Measurements from ENCODE around the gene SCARB1.

Gene SCARB1

DNA sequence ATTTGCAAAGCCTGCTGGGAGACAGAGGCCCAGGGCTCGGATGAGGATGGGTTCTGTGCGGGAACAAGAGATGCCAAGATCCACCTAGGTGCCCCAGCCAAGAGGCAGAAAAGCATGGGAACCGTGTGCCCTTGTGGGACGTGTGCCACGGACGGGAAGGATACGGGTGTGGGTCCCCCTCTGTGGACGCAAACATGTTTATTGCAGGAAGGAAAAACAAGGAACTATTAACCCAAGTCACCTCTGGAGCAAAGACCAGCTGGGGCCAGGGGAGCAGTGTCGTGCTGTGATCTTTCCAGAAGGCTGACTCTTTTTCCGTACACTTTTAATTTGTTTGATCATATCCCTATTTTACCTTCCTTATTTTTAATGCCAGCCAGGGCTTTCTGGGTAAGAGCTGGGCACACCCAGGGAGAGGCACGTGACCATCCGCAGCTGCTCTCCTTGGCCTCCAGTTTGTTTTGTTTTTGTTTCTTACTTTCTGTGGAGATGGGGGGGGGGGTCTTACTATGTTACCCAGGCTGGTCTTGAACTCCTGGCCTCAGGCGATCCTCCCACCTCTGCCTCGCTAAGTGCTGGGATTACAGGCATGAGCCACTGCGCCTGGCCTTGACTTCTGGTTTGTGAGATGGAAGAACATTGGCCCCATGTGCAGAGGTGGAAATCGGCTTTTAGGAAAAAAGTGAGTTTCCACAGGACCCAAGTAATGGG, 20.7 kb downstream of the SCARB1 start:
- no peak for DNase-seq (ENCODE audit: low spot score)

- DNase-seq (ENCODE audit: low spot score), result no peak
Observed at GRCh38 chr12:124842073-124842749, 21.5 kb downstream of the SCARB1 start.

- DNase-seq (ENCODE audit: low spot score), result no peak
Observed at GRCh38 chr12:124841558-124841945, 22.1 kb downstream of the SCARB1 start.

DNA sequence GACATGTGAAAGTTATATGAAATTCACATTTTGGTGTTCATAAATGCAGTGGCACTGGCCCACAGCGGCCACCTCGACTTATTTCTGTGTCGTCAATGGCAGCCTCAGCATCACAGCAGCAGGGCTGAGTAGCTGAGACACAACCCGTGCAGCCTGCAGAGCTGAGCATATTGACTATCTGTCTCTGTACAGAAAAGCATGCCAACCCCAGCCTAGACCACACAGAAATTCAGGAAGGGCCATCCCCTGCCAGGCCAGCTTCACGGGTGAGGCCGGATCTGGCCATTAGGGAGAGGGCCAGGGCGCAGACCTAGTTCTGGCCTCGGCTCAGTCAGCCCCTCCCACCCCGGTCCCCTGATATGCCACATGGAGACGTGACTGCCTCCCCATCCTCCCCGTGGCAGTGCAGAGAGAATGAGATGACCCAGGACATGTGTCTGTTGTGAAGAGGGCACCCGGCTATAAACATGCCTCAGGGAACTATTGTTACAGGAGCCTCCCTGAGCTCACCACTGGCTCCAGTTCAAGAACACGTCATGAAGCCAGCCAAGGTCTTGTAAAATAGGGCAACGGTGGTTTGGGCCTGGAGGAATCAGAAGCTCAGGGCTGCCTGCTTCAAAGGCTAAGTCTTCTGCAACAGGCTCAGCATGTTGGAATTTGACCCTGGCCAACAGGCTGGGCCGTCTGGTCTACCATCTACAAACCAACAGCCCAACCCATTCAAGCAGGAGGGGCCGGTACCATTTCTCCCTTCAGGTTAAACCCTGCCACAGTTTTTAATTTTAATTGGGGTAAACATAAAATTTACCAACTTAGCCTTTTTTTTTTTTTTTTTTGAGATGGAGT, 25.5 kb downstream of the SCARB1 start:
- peak; percentile 97 for DNase-seq (ENCODE audit: low spot score)

GRCh38 chr12:124837249-124837897, 26.3 kb downstream of the SCARB1 start:
- DNase-seq (ENCODE audit: low spot score), result no peak

DNA sequence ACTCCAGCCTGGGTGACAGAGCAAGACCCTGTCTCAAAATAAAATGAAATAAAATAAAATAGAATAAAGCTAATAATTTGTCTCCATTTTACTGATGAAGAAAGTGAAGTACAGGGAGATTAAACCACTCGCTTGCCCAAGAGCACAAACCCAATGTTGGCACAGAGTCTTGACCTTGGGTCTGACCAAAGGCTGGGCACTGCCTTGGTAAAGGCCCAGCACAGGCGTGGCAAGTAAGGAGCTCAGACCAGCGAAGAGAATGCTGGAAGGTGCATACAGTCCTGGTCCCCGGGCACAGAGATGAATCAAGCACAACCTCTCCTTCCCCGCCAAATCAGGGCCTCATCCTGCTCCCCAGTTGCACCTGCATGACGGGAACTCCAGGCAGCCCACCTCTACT, 26.9 kb downstream of the SCARB1 start:
- DNase-seq (ENCODE audit: low spot score), result no peak

GRCh38 chr12:124835656-124836410, 27.8 kb downstream of the SCARB1 start:
- peak; percentile 62 for DNase-seq (ENCODE audit: low spot score)

DNA sequence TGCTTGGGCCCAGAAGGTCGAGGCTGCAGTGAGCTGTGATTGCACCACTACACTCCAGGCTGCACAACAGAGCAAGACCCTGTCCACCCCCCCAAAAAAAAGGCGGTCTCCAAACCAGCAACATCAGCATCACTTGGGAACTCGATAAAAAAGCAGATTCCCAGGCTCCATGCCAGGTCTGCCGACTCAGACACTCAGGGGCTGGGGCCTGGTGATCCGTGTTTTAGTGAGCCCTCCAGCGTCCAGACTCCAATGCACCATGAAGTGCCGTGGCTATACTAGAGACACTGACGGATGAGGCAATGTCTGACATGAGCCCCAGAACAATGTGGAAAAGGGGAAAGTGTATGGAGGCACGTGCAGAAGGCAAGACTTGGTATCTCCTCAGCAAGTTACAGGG, 28.8 kb downstream of the SCARB1 start:
- DNase-seq (ENCODE audit: low spot score), result no peak

DNA sequence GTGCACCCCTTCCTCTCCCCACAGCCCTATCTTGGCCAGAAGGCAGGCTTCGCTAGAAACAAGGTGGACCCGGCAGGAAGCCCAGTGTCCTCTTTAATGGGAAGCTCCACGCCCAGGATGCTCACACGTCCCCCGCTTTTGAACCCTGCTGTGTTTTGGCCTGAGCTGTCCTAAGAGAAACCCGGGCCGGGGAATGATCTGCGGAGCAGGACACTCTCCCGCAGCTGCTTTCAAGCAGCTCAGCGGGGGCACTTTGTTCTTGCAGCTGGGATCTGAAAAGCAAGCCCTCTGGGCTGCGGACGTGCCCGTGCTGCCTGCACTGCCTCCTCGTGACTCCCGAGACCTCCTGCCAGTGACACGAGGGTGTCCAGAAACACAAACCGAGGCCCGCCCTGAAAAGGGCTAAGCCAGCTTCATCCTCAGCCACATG, 30.0 kb downstream of the SCARB1 start:
- DNase-seq (ENCODE audit: low spot score), result peak; percentile 25

- DNase-seq (ENCODE audit: low spot score), result no peak
Observed at GRCh38 chr12:124832856-124833255, 30.8 kb downstream of the SCARB1 start.

GRCh38 chr12:124831590-124831989, 32.1 kb downstream of the SCARB1 start:
- no peak for DNase-seq (ENCODE audit: low spot score)

- DNase-seq (ENCODE audit: low spot score), result no peak
Observed at GRCh38 chr12:124830306-124830705, 33.4 kb downstream of the SCARB1 start.

- DNase-seq (ENCODE audit: low spot score), result no peak
Observed at GRCh38 chr12:124829708-124830304, 33.9 kb downstream of the SCARB1 start.

GRCh38 chr12:124829008-124829707, 34.5 kb downstream of the SCARB1 start:
- peak; percentile 47 for DNase-seq (ENCODE audit: low spot score)

GRCh38 chr12:124828264-124829007, 35.2 kb downstream of the SCARB1 start:
- DNase-seq (ENCODE audit: low spot score), result peak; percentile 81

- peak; percentile 45 for DNase-seq (ENCODE audit: low spot score)
Observed at GRCh38 chr12:124827588-124828184, 36.0 kb downstream of the SCARB1 start.

- DNase-seq (ENCODE audit: low spot score), result no peak
Observed at GRCh38 chr12:124824195-124824594, 39.5 kb downstream of the SCARB1 start.

GRCh38 chr12:124823272-124823970, 40.2 kb downstream of the SCARB1 start:
- DNase-seq (ENCODE audit: low spot score), result no peak

- DNase-seq (ENCODE audit: low spot score), result no peak
Observed at GRCh38 chr12:124822218-124822617, 41.4 kb downstream of the SCARB1 start.
